ENCODE results near the gene ALOX12B. TPM values are rescaled to one million over a fixed set of nuclear protein-coding genes. Genes with fewer than 3 reads are reported as not detected.

The ALOX12B gene
- total and polyA plus RNA-seq, 2 donors (not counting 3 experiments of a cell fraction or from before 2014, with no cell fraction given): not detected

- H3K79me2 ChIP-seq (ENCODE audit: control insufficient read depth, insufficient read depth, low read length): no peaks in the 10 kb centered on the region
- no peak overlapping the region for H3K4me3 ChIP-seq (replicated peaks in 1 of 3; ENCODE audit: insufficient read depth in 1 of 3, low read depth in 1 of 3, low read length in 3 of 3)
- DNase-seq (ENCODE audit: low read depth, low spot score) (no peak), FAIRE-seq (no peak)
- BruUV-seq (replicated peaks): no TSS peak
- ChIA-PET CTCF (interaction anchor here (0.6 to 1.0 kb wide), 5 partner anchors 8 to 36 kb away, joined by 3 to 5 read pairs (median 3); no protein-coding TSS in a partner anchor), POLR2A (no interaction called here)
- H3K27me3 ChIP-seq (ENCODE audit: control insufficient read depth in 2 of 2, insufficient read depth in 2 of 2, low read length in 2 of 2): peaks cover 0 to 10% of the 10 kb centered on the region in 2 experiments
- no peaks in the 10 kb centered on the region for H4K20me1 ChIP-seq (replicated peaks; ENCODE audit: control insufficient read depth, extremely low read depth, insufficient read depth, low read length)
- no peak overlapping the region for H2AFZ ChIP-seq (ENCODE audit: low read depth, low read length)
- no peaks in the 10 kb centered on the region for H3K36me3 ChIP-seq (ENCODE audit: control insufficient read depth in 2 of 2, extremely low read depth in 1 of 2, insufficient read depth in 2 of 2, low read length in 2 of 2)
- H3K4me2 ChIP-seq (ENCODE audit: insufficient read depth, low read length): no peak overlapping the region
- H3K9me3 ChIP-seq (replicated peaks; ENCODE audit: control insufficient read depth, insufficient read depth, low read length): no peaks in the 10 kb centered on the region
- no peaks in the 10 kb centered on the region for H3K9me1 ChIP-seq (replicated peaks; ENCODE audit: control insufficient read depth, extremely low read depth, insufficient read depth, low read length)
- dilution Hi-C loops (cut with MboI; ENCODE audit: extremely low pct_ligation_motif_present, low sequenced_read_pairs) (no loop called here), intact Hi-C loops (cut with micrococcal nuclease) (no loop called here)
- H3K4me1 ChIP-seq (ENCODE audit: control insufficient read depth, extremely low read depth, insufficient read depth, low read length): no peaks in the 10 kb centered on the region
- TF ChIP-seq CTCF (IDR thresholded peaks at IDR 0.05; ENCODE audit: extremely low read depth in 1 of 2, insufficient read depth in 1 of 2, low read depth in 1 of 2, low read length in 2 of 2) (no peak), FOS (IDR thresholded peaks at IDR 0.05; ENCODE audit: borderline replicate concordance, insufficient read depth, low read length) (no peak), MAX (IDR thresholded peaks at IDR 0.05; ENCODE audit: insufficient read depth, insufficient read length) (no peak), JUN (IDR thresholded peaks at IDR 0.05; ENCODE audit: borderline replicate concordance, insufficient read depth, insufficient read length, low read depth) (no peak), GATA2 (IDR thresholded peaks at IDR 0.05; ENCODE audit: insufficient read depth, insufficient read length, low read depth, low read length) (no peak)
- no peak overlapping the region for H3K27ac ChIP-seq (ENCODE audit: insufficient read depth, low read depth, low read length)
- H3K9ac ChIP-seq (replicated peaks; ENCODE audit: extremely low read depth, insufficient read depth, low read length): no peak overlapping the region
These were observed 9.0 kb upstream of the ALOX12B start for GRCh38 chr17:8096541-8096940.

- dilution Hi-C loops (cut with MboI; ENCODE audit: extremely low pct_ligation_motif_present, low sequenced_read_pairs) (no loop called here), intact Hi-C loops (cut with micrococcal nuclease) (no loop called here)
- Histone ChIP-seq H3K27me3 (ENCODE audit: control insufficient read depth in 2 of 2, insufficient read depth in 2 of 2, low read length in 2 of 2) (peaks cover 0 to 10% of the 10 kb centered on the region in 2 experiments), H3K4me2 (ENCODE audit: insufficient read depth, low read length) (no peak overlapping the region), H3K9ac (replicated peaks; ENCODE audit: extremely low read depth, insufficient read depth, low read length) (no peak overlapping the region), H3K9me1 (replicated peaks; ENCODE audit: control insufficient read depth, extremely low read depth, insufficient read depth, low read length) (no peaks in the 10 kb centered on the region), H3K27ac (ENCODE audit: insufficient read depth, low read depth, low read length) (no peak overlapping the region), H2AFZ (ENCODE audit: low read depth, low read length) (no peak overlapping the region), H3K79me2 (ENCODE audit: control insufficient read depth, insufficient read depth, low read length) (no peaks in the 10 kb centered on the region), H3K9me3 (replicated peaks; ENCODE audit: control insufficient read depth, insufficient read depth, low read length) (no peaks in the 10 kb centered on the region), H4K20me1 (replicated peaks; ENCODE audit: control insufficient read depth, extremely low read depth, insufficient read depth, low read length) (no peaks in the 10 kb centered on the region), H3K36me3 (ENCODE audit: control insufficient read depth in 2 of 2, extremely low read depth in 1 of 2, insufficient read depth in 2 of 2, low read length in 2 of 2) (no peaks in the 10 kb centered on the region), H3K4me3 (replicated peaks in 1 of 3; ENCODE audit: insufficient read depth in 1 of 3, low read depth in 1 of 3, low read length in 3 of 3) (no peak overlapping the region), H3K4me1 (ENCODE audit: control insufficient read depth, extremely low read depth, insufficient read depth, low read length) (no peaks in the 10 kb centered on the region)
- CTCF ChIA-PET: interaction anchor here (1.0 to 13.4 kb wide), 7 partner anchors 12 to 43 kb away, joined by 3 to 167 read pairs (median 15); no protein-coding TSS in a partner anchor
- POLR2A ChIA-PET: no interaction called here
- TF ChIP-seq JUN (IDR thresholded peaks at IDR 0.05; ENCODE audit: borderline replicate concordance, insufficient read depth, insufficient read length, low read depth) (no peak), MYC (IDR thresholded peaks at IDR 0.05; ENCODE audit: low read depth, low read length) (no peak), POLR2AphosphoS5 (IDR thresholded peaks at IDR 0.05; ENCODE audit: insufficient read depth, low read depth, low read length) (no peak), MAX (IDR thresholded peaks at IDR 0.05; ENCODE audit: insufficient read depth, insufficient read length) (no peak)
- FAIRE-seq (no peak), DNase-seq (ENCODE audit: low read depth, low spot score) (no peak)
- BruUV-seq (replicated peaks): no TSS peak
These were observed 7.8 kb upstream of the ALOX12B start for GRCh38 chr17:8095361-8095760.
